ENCODE data around the gene FOXO6.

DNA sequence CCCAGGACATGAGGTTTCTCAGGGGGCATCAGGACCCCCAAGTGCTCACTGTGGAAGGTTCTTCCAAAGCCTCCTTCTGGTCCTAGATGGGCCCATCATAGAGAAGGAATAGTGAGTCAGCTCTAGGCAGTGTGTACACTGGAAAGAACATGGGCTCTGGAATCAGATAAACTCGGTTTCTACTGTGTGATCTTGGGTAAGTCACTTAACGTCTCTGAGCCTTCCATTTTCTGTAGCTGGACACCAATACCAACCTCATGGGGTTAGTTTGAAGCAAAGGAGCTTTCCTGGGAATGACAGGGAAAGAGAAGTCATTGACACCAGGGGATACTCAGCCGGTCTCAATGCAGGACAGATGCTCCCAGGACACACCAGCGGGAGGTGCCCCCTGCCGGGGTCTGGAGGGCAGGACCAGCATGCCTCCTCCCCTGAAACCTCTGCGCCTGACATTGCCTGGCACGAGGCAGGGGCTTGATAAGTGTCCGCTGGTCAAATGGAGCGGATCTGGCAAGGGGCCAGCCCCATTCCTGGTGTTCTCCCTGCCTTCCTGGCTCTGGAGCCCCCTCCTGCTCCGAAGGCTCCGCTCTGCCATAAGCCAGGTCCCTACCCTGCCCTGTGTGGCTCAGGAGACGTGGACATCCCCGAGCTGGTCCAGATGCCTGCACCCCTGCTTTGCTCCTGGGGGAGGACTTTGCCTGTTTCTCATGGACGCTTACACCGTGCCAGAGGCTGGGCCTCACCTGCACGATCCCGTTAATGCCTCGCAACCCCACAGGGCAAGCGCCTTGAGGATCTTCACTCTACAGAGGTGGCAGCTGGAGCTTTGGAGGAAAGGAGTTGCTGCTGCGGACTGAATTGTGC lies 70.5 kb downstream of the FOXO6 start:
- TF ChIP-seq NFYB (CRISPR knock-in tag; conservative IDR thresholded peaks at IDR 0.05; ENCODE audit: low read depth) (no peak), CBFB (CRISPR knock-in tag; IDR thresholded peaks at IDR 0.05; ENCODE audit: low read depth) (no peak), ESRRA (CRISPR knock-in tag; IDR thresholded peaks at IDR 0.05; ENCODE audit: borderline replicate concordance) (no peak), SP1 (CRISPR knock-in tag; conservative IDR thresholded peaks at IDR 0.05) (no peak), CREB1 (CRISPR knock-in tag; IDR thresholded peaks at IDR 0.05) (no peak), RORB (CRISPR knock-in tag; IDR thresholded peaks at IDR 0.05) (no peak), SMAD4 (CRISPR knock-in tag; IDR thresholded peaks at IDR 0.05) (no peak), ZNF121 (CRISPR knock-in tag; IDR thresholded peaks at IDR 0.05) (no peak), ZNF263 (CRISPR knock-in tag; IDR thresholded peaks at IDR 0.05; ENCODE audit: low read depth) (no peak), TCF7 (CRISPR knock-in tag; IDR thresholded peaks at IDR 0.05; ENCODE audit: low read depth) (no peak), TEAD4 (CRISPR knock-in tag; IDR thresholded peaks at IDR 0.05) (no peak)
- TF ChIP-seq, protein P1, sequence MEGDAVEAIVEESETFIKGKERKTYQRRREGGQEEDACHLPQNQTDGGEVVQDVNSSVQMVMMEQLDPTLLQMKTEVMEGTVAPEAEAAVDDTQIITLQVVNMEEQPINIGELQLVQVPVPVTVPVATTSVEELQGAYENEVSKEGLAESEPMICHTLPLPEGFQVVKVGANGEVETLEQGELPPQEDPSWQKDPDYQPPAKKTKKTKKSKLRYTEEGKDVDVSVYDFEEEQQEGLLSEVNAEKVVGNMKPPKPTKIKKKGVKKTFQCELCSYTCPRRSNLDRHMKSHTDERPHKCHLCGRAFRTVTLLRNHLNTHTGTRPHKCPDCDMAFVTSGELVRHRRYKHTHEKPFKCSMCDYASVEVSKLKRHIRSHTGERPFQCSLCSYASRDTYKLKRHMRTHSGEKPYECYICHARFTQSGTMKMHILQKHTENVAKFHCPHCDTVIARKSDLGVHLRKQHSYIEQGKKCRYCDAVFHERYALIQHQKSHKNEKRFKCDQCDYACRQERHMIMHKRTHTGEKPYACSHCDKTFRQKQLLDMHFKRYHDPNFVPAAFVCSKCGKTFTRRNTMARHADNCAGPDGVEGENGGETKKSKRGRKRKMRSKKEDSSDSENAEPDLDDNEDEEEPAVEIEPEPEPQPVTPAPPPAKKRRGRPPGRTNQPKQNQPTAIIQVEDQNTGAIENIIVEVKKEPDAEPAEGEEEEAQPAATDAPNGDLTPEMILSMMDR (IDR thresholded peaks at IDR 0.05) = no peak
- TF ChIP-seq, protein P2, sequence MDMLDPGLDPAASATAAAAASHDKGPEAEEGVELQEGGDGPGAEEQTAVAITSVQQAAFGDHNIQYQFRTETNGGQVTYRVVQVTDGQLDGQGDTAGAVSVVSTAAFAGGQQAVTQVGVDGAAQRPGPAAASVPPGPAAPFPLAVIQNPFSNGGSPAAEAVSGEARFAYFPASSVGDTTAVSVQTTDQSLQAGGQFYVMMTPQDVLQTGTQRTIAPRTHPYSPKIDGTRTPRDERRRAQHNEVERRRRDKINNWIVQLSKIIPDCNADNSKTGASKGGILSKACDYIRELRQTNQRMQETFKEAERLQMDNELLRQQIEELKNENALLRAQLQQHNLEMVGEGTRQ (CRISPR knock-in tag; IDR thresholded peaks at IDR 0.05) = no peak
- TF ChIP-seq, protein P3, sequence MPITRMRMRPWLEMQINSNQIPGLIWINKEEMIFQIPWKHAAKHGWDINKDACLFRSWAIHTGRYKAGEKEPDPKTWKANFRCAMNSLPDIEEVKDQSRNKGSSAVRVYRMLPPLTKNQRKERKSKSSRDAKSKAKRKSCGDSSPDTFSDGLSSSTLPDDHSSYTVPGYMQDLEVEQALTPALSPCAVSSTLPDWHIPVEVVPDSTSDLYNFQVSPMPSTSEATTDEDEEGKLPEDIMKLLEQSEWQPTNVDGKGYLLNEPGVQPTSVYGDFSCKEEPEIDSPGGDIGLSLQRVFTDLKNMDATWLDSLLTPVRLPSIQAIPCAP (CRISPR knock-in tag; IDR thresholded peaks at IDR 0.05) = no peak
